TTC549 (cell line): ENCODE data around the gene SH2B3.
"Not testable (repeated sequence)": the region's sequence is repeated elsewhere in the genome, so short reads cannot be mapped to it uniquely, and the experiment has no call there.

ENCODE experiments used
- FAIRE-seq: peaks from 2 replicates; lab custom pipeline; 2012; peaks lifted over from hg19 to GRCh38; lab: Jason Lieb, UNC

Gene SH2B3

DNA sequence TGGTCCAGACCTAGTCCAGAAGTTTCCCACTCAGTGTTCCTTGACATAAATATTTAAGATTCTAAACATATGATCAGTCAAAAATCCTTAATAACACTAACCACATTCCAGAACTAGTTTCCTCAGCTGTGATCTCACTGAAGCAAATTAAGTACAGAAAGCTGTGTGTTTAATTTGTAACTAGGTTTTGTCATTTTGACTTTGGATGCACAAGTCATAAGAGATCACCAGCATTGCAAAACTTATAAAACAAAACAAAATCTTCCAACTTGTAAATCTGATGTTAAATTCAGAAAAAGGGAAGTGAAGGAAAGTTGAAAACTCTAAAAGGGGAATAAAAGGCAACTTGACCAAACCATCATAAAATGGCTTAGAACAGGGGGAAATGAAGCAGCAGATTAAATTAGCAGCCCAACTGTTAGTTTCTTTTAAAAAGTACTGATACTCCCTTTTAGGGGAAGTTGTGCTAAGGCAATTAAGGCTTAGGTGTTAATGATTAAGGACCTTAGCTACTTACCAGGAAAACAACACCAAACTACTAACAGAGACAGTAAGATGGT is 56.6 kb downstream of the SH2B3 start:
- no peak for FAIRE-seq

DNA sequence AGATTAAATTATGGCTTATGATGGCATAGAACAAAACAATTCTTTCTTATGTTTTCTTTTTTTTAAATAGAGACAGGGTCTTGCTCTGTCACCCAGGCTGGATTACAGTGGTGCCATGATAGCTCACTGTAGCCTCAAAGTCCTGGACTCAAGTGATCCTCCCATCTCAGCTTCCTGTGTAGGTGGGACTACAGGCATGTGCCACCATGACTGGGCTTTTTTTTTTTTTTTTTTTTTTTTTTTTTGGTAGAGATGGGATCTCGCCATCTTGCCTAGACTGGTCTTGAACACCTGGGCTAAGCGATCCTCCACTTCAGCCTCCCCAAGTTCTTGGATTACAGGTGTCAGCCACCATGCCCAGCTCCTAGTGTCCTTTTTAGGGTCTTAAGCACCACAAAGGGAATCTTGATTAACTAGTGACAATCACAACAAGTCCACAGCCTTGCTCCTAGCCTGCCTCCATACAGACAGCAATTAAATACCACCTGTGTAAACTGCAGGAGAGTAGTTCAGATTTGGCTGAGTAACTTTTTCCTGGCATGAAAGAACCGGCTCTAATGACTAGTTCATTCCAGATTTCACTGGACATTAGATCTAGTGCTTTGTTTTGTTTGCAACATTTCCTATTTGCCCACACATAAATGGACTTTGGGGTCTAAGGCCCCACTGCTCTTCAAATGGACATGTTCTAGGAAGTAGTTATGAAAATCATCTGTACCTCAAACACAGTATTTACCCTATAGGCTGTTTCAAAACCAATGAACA is 61.6 kb downstream of the SH2B3 start:
- no peak for FAIRE-seq

DNA sequence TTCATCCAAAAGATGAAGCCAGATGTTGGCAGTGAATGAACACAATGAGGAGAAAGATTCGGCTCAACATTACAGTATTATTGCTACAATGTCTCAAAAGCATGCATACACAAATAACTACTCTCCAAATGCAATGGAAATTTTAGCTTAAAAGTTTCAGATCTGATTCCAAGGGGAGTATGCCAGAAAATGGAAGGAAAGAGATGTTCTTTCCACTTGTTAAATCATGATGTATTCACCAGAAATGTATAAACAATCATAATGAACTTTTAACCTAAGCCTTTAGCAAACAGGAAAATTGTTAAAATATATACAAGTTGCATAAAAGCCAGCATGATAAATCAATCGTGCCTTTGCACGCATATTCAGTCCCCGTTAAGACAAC is 62.1 kb downstream of the SH2B3 start:
- FAIRE-seq: no peak

DNA sequence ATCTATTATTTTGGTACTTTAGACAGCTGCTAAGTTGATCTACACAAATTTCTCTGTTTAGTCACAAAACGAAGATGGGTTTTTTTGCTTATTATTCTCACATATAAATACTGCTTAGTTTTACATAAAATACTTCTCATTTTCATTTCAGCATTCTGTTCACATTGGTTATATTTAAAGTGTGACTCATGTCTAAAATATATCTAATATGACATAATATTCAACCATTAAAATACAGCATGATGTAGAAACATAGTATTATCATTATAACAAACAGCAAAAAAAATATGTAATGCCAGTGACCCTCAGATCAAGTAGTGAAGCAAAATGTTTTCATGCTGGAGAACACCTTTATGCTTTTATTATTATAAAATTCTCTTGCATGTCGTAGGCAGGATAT is 63.7 kb downstream of the SH2B3 start:
- no peak for FAIRE-seq

DNA sequence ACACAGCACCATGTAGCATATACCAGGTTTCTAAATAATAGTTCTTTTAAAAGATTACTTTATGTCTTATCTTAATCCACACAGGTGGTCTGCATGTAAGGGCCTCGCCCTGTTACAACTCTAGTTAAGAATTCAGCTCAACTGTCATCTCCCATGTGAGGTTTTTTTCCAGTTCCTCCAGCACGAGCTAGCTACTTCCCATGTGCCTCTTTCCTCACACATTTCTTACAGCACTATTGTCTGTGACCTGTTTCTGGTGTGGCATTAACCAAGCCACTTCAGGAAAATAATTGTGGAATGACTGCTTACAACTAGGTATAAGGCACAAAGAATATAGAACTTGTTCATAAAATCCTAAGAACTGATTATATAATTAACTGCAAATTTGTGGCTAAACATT is 65.5 kb downstream of the SH2B3 start:
- FAIRE-seq: no peak

DNA sequence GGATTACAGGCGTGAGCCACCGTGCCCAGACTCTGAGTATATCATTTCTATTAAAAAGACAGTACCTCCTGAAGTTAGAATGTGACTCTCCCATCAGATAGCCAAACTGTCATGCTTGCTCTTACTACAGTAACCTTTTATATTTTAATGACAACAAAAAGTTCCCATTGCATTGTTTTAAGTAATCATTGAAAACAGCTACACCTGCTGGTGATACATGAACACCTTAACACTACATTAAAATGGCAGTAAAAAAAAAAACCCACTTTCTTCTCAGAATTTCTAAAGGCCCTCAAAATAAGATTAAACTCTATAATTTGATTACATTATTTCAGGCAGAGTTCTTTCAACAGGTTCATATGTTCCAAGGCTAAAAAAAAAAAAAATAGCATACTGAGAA is 76.7 kb downstream of the SH2B3 start:
- no peak for FAIRE-seq

DNA sequence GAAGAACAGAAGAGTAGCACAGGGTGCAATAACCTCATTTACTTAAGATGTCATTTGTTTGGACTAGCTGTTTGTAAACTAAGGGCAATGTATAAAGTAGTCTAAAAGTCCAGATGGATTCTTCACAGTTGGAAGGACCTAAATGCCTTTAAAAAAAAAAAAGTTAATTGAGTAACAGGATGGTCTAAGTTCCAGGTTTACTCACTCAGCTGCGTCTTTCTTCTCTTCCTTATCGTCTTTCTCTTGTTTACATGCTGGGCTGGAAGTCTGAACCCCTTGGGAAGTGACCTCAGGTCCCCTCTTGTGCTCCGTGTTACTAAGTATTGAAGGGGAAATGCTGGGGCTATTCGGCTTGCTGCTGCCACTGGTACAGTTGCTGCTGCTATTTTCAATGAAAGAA is 82.5 kb downstream of the SH2B3 start:
- FAIRE-seq: no peak

DNA sequence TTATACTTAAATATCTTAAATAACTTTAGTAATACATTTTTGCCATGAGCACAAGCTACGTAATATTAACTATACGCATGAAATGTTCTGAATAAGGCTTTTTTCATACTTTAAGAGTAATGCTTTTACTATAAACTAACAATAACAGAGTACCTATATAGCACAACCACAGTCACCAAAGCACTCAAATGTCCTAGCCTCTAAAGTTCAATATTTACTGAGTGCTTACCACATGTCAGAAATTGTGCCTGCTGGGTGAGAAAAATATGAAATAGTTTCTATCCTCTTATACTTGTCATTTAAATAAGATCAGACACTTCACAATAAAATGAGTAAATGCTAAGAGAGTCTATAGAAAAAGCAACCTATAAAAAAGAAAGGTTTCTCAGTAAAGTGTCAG is 83.1 kb downstream of the SH2B3 start:
- no peak for FAIRE-seq

DNA sequence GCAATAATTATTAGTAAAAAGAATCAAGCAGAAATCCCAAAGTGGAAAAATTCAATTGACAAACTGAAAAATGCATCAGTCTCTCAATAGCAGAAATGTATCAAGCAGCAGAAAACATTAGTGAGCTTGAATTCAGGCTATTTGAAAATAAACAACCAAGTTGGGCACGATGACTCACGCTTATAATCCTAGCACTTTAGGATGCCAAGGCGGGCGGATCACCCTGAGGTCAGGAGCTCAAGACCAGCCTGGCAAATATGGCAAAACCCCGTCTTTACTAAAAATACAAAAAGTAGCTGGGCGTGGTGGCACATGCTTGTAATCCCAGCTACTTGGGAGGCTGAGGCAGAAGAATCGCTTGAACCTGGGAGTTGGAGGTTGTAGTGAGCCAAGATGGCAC is 87.3 kb downstream of the SH2B3 start:
- FAIRE-seq: not testable (repeated sequence)

DNA sequence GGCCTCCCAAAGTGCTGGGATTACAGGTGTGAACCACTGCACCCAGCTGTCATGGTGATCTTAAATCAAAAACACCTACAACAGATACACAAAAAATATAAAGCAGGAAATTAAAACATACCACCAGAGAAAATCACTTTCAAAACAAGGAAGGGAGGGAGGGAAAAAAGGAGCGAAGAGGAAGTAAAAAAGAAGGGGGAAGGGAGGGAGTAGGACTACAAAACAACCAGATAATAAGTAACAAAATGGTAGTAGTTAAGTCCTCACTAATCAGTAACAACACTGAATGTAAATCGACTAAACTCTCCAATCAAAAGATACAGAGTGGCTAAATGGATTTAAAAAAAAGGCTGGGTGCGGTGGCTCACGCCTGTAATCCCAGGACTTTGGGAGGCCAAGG is 89.0 kb downstream of the SH2B3 start:
- FAIRE-seq: no peak
